GM18867 (cell line): Measurements from ENCODE around the gene ATXN7L2.

Source experiments
- ATAC-seq: cut with Tn5 transposase; IDR thresholded peaks from one replicate; pipeline ENCODE4 v1.9.1; 2021; ENCODE audit warnings: mild to moderate bottlenecking, moderate library complexity; ENCODE audit not compliant: unreplicated experiment

The ATXN7L2 gene

DNA sequence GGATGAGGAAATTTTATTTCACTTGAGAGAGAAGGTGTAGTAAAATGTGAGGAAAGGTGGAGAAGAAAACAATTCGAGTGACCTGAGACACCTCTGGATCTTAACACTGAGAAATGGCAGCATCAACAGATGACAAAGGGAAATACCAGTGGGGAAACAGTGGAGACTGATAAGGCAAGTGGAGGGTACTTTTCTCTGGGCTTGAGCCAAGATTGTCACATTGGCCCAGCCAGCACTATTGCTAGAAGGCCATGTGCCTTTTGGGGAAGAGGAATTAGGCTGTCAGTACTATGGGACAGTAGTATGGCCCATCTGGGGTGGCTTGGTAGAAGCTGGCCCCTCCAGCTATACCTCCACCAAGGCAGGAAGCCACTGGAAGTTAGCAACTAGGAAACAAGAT is 9.0 kb upstream of the ATXN7L2 start:
- no peak for ATAC-seq

DNA sequence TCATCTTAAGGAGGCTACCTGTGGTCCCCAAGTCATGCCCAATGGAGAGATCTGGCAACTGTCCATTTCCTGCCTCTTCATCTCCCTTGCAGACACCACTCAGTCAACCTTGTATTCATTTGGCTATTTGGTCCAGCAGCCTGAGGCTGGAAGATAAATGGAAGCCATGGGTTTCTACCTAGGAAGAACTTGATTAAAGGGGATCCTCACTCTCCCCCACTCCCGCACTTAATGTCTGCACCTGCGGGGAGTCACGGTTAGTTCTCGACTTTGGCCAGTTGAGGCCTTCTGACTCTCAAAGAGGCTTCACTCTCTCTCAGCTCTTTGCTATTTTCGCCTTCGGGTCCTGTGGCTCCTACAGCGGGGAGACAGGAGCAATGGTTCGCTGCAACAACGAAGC is 8.4 kb upstream of the ATXN7L2 start:
- ATAC-seq: no peak

DNA sequence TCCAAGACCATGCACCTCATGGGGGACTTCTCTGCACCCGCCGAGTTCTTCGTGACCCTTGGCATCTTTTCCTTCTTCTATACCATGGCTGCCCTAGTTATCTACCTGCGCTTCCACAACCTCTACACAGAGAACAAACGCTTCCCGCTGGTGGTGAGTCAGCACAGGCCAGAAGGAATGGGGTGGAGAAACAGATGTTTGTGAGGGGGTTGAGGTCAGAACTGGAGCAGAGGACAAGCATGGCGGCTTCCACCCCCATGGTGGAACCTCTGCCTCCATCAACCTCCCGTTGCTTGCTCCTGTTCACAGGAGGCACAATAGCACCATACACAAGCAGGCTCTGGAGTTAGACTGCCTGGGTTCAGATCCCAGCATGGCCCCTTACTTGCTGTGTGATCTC is 6.9 kb upstream of the ATXN7L2 start:
- ATAC-seq: no peak

DNA sequence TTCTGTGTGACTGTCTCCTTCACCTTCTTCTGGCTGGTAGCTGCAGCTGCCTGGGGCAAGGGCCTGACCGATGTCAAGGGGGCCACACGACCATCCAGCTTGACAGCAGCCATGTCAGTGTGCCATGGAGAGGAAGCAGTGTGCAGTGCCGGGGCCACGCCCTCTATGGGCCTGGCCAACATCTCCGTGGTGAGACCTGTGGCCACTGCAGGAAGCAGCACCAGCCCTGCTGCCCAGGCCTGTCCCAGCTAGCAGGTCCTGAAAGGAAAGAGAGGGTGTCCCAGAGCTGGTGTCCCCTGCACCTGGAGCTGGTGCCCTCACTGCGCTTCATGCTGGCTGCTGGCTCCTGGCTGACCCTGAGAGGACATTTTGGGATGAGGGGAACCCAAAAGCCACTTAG is 5.9 kb upstream of the ATXN7L2 start:
- ATAC-seq: no peak

DNA sequence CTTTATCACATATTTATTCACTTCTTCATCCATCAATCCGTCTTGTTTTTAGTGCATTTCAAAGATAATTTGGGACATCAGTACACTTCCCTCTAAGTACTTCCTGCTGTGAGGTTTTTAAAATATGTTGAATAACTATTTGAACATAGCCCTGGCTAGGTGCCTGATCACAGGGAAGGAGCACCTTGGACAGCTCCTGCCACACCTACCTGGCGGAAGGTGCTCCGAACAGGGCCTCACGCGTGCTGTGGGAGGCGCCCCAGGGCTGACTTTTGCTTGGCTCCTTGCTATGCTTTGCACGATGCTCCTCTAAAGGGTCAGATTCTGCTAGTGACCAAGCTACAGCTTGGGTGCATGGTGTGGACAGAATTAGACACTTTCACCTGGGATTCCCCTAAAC is 4.9 kb upstream of the ATXN7L2 start:
- no peak for ATAC-seq

DNA sequence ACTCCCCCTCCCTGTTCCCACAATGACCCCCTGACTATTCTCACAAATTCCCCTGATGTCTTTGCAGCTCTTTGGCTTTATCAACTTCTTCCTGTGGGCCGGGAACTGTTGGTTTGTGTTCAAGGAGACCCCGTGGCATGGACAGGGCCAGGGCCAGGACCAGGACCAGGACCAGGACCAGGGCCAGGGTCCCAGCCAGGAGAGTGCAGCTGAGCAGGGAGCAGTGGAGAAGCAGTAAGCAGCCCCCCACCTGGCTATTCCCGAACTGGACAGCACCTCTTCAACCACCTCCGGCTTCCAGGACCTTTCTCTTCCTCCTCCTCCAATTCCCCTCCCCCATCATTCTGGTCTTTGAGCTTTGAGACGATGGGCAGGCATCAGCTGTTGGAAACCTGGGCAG is 4.4 kb upstream of the ATXN7L2 start:
- ATAC-seq: no peak

DNA sequence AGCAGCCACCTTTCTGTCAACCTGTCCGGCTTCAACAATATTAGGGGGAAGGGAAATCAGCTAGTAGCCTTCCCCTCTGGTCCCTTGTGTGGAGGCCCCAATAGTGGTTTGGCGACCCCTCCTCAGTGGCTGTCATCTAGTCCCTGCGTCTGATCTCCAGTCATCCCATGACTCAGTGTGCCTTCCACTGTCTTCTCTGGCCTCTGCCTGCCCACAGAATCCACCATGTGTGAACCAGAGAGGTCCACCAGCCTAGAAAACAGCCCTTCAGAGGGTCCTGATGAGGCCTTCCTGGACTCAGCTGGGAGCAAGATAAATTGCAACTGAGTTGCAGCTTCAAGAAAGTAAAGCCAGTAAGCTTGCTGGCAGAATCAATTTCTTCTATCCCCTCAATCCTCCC is 3.8 kb upstream of the ATXN7L2 start:
- ATAC-seq: no peak

DNA sequence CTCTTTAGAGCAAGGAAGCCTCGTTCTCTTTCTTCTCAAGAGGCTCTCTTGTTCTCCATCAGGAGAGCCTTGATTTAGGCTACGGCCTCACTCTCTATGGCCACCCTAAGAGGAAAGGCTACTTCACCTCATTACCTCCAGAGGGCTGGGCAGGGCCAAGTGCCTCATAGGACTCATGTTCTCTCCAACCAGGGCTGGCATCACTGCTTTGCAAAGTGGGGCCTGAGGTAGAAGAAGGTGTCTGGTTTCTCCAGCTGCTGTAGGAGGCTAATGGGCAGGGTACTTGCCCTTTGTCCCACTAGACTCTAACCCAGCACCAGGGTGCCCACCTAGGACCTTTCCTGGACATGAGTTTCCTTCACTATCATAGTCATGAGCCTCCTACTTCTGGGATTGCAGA is 2.1 kb upstream of the ATXN7L2 start:
- ATAC-seq: no peak

DNA sequence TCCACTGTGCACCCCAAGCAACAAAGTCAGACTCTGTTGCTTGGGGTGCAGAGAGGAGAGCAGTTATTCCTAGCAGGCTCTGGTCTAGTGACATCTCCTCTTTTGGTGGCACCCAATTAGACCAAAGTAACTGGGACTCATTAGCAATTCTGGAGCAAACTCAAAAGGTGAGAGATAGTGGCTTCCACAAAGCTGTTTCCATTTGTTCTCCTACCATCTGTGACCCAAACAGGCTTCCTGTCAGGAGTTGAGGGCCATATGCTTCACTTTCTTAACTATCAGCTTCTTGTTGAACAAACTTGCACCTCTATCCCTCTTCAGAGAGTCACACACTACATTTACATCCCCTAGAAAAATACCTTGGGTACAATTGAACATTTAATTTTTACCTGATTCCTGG is 1.5 kb upstream of the ATXN7L2 start:
- no peak for ATAC-seq

DNA sequence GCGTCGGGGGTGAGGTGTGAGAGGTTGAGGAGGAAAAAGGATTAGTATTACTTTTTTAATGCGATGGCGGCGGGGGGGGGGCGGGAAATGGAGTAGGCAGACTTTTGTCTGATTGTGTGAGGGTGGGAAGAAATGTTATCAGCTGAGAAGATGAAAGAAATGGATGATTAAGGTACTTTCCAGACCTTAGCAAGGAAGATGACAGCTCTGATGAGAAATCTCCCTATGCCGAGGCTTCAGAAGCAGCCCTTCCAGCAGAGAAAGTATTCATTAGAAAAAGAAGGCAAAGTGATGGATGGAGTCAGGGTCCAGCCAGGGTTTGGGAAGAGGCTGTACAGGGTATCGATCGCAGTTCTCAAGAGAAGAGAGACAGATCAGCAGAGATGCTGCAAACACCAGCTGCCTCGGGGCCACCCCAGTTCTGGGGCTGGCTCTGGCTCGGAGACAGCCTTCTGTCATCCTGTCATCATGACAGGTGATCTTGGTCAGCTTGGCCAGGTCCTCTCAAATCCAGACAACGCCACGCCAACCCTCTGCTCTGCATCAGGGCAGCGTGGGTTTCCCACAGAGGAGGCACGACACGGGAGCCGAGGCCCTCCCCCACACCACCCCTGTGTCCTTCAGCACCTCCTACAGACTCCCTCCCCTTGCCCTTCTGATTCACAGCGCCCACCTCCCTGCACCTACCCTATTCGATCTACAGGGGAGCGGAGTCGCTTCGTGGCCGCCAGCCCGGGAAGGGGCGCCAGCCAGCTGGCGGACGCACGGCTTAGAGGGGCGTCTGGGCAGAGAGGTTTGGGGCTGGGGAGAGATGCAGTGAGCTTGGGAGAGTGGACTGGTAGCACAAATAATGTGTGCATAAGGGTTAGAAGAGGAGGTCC is 674 bp upstream of the ATXN7L2 start:
- ATAC-seq: peak; percentile 14

DNA sequence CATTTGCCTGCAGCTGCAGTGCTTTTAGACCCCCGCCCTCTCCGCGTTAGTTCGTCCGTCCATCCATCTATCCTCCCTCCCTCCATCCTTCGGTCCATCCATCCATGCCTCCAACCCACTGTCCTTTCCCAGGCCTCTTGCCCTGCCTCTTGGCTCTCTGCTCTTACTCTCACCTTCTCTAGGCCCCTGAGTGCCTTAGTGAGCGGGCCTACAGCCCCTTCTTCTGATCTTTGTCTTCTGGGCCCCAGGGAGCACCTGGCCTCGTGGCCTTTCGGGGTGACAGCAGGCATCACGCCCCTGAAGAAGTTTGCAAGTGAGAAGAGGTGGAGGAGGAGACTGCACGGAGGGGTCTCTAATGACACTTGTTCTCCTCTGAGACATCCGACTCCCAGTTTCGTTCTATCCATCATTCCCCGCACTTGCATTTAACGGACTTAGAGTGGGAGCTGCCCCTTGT is 842 bp downstream of the ATXN7L2 start:
- ATAC-seq: no peak

DNA sequence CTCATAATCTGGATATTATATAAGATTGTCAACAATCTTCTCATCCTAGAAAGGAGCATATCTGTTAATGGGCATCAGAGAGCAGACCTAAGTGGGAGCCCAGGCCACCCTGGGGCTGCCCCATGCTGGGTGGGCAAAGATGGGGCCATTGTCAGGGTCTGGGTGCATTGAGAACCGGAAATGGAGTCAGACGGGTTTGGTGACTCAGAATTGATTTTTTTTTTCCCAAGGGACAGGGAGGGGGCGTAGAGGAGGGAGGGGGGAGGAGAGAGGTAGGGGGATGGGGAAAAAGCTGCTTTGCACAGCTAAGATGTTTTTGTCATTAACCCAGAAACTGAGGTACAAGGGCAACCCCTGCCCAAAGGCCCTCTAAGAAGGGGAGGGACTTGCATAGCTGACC is 1.3 kb downstream of the ATXN7L2 start:
- ATAC-seq: no peak

DNA sequence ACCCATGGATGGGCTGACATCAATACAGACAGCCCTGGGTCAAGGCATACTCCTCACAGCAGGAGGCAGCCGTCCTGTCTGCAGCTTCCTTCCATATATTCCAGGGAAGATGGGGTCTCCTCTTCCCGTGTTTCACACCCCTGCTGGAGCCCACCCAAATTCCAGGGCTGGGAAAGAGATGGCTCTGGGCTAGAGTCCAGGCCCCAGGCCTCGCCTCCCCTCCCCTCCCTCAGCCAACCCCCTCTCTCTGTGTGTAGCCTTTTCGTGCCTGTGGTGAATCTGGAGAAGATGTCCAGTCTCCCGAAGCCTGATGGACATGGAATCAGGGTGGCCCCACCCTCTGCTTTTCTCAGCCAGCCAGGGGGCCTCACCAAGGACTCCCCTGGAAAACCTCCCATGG is 3.6 kb downstream of the ATXN7L2 start:
- ATAC-seq: no peak

DNA sequence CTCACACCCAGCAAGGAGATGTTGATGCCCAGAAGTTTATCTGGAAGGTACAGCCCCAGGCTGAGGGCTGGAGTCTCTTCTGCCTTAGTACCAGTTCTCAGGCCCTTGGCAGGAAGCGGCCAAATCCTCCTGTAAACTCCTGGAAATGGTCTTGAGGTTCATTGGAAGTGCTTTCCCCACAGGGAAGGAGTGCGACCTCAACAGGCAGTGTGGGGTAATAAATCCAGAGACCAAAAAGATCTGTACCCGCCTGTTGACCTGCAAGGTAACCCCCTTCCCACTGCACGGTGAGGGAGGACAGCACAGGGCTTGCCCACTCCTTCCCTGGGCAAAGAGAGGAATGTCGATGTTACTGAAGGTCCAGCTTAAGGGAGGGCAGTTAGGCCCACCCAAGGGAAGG is 4.5 kb downstream of the ATXN7L2 start:
- no peak for ATAC-seq

DNA sequence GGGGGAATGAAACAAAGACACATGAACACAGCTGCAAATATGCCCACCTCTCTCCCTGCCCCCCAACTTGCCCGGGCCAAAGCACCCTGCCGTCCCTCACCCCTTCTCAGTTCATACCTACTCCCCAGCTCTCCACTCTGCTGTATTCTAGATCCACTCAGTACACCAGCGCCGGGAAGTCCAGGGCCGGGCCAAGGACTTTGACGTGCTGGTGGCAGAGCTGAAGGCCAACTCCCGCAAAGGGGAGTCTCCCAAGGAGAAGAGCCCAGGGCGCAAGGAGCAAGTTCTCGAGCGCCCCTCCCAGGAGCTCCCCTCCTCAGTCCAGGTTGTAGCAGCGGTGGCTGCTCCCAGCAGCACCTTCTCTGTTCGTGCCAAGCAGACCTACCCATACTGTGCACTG is 5.0 kb downstream of the ATXN7L2 start:
- no peak for ATAC-seq

DNA sequence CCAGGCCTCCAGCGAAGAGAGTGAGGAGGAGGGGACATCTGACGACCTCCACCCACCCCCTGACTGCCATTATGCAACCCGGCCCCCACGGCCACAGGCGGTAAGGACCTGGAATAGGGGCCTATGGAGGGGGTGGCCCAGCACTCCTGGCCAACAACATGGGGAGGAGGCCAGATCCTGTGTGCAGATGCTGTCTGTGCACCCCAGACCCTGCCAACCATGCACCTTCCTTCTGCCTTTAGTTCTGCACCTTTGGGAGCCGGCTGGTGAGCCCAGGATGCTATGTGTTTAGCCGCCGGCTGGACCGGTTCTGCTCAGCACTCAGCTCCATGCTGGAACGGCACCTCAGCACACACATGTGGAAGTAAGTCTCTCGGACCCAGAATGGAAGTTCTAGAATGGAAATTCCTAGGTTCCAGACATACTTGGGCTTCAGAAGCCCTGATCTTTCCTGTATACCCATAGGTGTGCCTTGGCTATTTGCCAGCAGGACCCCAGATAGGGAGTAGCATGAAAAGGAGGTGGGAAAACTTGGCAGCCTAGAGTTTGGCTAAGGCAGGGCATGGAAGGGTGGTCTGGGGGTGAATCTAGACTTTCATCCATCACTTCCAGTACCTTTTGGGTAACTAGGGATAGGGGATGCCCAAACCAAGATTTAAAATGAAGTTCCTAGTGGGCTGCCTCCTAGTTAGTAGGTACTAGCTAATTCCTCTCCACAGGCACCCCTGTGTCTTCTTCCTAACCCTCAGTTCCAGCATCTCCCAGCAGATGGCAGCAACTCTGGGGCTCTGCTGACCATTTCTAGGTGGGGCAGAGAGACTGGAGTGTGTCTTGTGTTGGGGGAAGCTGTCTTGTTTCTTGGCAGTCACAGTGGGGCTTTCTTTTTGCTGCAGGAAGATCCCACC is 6.6 kb downstream of the ATXN7L2 start:
- peak; percentile 32 for ATAC-seq

DNA sequence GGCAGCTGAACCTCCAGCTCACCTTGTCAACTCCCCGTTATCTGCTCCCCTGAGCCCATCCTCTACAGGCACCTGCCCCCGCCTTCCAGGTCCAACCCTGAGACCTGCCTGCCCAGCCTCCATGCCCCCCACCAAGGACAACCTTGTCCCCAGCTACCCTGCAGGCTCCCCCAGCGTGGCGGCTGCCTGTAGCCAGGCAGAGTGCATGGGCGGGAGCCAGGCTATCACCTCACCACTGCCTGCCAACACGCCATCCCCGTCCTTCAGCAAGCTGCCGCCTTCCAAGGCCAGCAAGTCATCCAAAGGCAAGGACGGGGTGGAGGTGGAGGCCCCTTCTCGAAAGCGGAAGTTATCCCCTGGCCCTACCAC is 7.2 kb downstream of the ATXN7L2 start:
- no peak for ATAC-seq

DNA sequence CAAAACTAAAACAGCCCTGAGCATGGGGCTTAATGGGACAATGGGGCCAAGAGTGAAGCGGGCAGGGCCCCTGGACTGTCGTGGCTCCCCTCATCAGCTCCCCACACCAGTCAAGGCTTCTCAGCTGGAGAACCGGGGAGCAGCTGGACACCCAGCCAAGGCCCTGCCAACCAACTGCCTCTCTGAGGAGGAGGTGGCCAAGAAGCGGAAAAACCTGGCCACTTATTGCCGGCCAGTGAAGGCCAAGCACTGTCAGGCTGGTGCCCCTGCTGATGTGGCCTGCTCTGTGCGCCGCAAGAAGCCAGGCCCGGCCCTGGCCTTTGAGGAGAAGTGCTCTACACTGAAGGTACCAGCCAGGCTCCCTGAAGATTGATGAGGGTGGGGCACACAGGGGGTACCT is 7.7 kb downstream of the ATXN7L2 start:
- ATAC-seq: no peak

DNA sequence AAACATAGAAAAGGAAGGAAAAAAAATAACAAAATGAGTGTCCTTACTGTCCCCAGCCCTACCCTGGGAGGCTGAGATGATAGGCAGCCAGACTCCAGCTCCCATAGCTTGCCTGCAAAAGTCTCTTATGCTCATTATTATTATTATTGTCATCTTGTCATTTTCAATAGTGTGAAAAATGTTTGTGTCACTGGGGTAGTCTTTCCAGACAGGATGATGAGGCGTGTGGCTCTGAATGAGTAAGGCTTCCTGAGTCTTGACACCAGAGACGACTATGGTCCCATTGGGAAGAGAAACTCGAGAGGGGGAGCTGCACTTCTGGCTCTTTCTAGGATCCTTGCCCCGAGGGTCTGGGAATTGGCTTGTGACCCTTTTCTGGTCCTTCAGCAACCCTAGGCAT is 9.1 kb downstream of the ATXN7L2 start:
- no peak for ATAC-seq

DNA sequence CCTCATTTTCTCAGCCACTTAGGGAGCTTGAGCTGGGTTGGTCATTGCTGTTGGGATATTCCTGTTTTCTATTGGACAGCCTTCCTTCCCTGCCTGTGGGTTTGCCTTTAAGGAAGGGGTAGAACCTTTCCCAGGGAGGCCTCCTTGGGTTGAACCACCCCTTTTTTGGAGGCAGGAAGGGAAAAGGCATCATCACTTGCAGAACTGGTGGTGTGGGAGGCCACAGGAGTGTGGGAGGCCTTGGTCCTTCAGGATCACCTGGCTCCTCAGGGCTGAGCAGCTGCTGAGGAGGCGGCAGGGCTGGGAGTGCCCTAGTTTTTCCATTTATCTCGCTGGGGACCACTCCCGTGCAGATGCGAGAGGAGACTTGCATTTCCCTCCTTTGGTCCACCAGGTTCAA is 9.5 kb downstream of the ATXN7L2 start:
- no peak for ATAC-seq

DNA sequence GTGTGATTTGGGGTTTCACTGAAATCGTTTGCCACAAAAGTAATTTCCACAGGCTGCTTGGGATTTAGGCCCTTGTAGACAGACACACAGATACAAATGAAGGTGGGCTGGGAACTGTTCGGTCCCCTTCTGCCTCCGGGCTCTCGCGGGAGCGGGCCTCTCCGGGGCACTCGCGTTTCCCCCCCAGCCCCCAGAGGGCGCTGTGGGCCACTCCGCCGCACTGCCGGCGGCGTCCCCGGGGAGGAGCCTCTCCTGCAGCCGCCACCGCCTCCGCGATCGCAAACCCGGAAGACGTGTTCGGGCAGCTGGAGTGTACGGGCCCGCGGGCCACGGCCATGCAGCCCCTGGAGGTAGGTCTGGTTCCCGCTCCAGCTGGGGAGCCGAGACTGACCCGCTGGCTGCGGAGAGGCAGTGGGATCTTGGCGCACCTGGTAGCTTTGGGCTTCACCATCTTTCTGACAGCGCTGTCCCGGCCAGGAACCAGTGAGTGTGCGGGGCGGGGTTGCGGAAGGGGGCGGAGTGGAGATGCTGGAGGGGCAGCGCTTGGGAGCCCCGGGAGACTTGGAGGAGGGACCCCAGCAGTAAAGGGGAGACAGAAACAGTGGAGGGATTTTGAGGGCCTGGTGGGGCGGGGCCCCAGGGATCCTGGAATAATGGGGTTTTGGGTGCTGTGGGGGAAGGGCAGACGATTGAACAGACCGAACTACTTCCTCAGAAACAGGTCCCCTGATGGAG is 10.3 kb downstream of the ATXN7L2 start, which contains the start of gene CYB561D1:
Gene CYB561D1, plus strand, starts transcription at position 290 of the 735 bp plus-strand sequence. Its CDS starts 46 bp downstream, at position 336.
- peak; percentile 84 for ATAC-seq
